Non-pigmented ciliary epithelial cell (primary cell): ENCODE data around the gene DAPK1.

ENCODE experiments used
- DNase-seq: peaks from one replicate; pipeline ENCODE4 v3.0.0-alpha.2; 2010; ENCODE audit warnings: low read depth

DAPK1 gene

GRCh38 chr9:87569518-87569917 is 71.9 kb downstream of the DAPK1 start:
- no peak for DNase-seq

- DNase-seq: no peak
Measured at GRCh38 chr9:87570000-87570908, 72.6 kb downstream of the DAPK1 start.

- no peak for DNase-seq
Measured at GRCh38 chr9:87572719-87573118, 75.1 kb downstream of the DAPK1 start.

GRCh38 chr9:87573841-87574342 is 76.2 kb downstream of the DAPK1 start:
- no peak for DNase-seq

GRCh38 chr9:87577746-87578145 is 80.1 kb downstream of the DAPK1 start:
- DNase-seq: no peak

GRCh38 chr9:87578625-87579024 is 81.0 kb downstream of the DAPK1 start:
- DNase-seq: no peak

GRCh38 chr9:87579781-87580541 is 82.3 kb downstream of the DAPK1 start:
- no peak for DNase-seq

GRCh38 chr9:87580941-87581438 is 83.3 kb downstream of the DAPK1 start:
- no peak for DNase-seq

- no peak for DNase-seq
Measured at GRCh38 chr9:87581513-87581912, 83.8 kb downstream of the DAPK1 start.

- DNase-seq: no peak
Measured at GRCh38 chr9:87581949-87582637, 84.4 kb downstream of the DAPK1 start.

GRCh38 chr9:87584326-87584725 is 86.7 kb downstream of the DAPK1 start:
- DNase-seq: no peak

- DNase-seq: no peak
Measured at GRCh38 chr9:87585123-87585855, 87.6 kb downstream of the DAPK1 start.

- DNase-seq: no peak
Measured at GRCh38 chr9:87586731-87587355, 89.2 kb downstream of the DAPK1 start.

- DNase-seq: no peak
Measured at GRCh38 chr9:87587356-87587745, 89.7 kb downstream of the DAPK1 start.

GRCh38 chr9:87587864-87588263 is 90.2 kb downstream of the DAPK1 start:
- no peak for DNase-seq

GRCh38 chr9:87588339-87588738 is 90.7 kb downstream of the DAPK1 start:
- no peak for DNase-seq

GRCh38 chr9:87590996-87591395 is 93.3 kb downstream of the DAPK1 start:
- no peak for DNase-seq

- no peak for DNase-seq
Measured at GRCh38 chr9:87592554-87593358, 95.1 kb downstream of the DAPK1 start.

GRCh38 chr9:87593359-87593980 is 95.8 kb downstream of the DAPK1 start:
- no peak for DNase-seq

GRCh38 chr9:87594194-87594593 is 96.5 kb downstream of the DAPK1 start:
- no peak for DNase-seq
